ENCODE results near the gene TBC1D20.
"Not testable (repeated sequence)": the region's sequence is repeated elsewhere in the genome, so short reads cannot be mapped to it uniquely, and the experiment has no call there.

TBC1D20 gene

GRCh38 chr20:462199-462991 is at the start of gene TBC1D20:
Gene TBC1D20 (minus strand): TSS chr20:462533. CDS start chr20:462405, 128 bp downstream.
- DNase-seq, result peak; percentile 94 to 97 (median 94)

DNA sequence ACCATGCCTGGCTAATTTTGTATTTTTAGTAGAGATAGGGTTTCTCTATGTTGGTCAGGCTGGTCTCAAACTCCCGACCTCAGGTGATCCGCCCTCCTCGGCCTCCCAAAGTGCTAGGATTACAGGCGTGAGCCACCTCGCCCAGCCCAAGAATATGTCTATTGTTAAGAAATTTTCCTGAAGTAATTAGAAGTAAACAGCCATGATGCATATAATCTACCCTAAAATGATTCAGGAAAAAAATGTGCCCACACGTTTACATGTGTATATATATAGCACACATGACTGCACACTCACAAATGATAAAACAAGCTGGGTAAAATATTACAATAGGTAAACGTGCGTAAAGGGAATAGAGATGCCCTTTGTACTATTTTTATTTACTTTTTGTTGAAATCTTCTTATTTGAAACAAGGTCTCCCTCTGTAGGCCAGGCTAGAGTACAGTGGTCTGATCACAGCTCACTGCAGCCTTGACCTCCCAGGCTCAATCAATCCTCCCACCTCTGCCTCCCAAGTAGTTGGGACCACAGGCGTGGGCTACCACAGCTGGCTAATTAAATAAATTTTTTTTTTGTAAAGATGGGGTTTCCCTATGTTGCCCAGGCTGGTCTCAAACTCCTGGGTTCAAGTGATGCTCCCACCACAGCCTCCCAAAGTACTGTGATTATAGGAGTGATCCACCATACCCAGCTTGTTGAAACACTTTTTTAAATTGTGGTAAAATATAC is 48.2 kb upstream of the TBC1D20 start:
- not testable (repeated sequence) for DNase-seq

GRCh38 chr20:508364-508787 is 46.0 kb upstream of the TBC1D20 start:
- peak in 1 of 3 experiments; percentile 15 for DNase-seq

- DNase-seq, result peak in 1 of 3 experiments; percentile 26
Observed at GRCh38 chr20:507761-508332, 45.5 kb upstream of the TBC1D20 start.

DNA sequence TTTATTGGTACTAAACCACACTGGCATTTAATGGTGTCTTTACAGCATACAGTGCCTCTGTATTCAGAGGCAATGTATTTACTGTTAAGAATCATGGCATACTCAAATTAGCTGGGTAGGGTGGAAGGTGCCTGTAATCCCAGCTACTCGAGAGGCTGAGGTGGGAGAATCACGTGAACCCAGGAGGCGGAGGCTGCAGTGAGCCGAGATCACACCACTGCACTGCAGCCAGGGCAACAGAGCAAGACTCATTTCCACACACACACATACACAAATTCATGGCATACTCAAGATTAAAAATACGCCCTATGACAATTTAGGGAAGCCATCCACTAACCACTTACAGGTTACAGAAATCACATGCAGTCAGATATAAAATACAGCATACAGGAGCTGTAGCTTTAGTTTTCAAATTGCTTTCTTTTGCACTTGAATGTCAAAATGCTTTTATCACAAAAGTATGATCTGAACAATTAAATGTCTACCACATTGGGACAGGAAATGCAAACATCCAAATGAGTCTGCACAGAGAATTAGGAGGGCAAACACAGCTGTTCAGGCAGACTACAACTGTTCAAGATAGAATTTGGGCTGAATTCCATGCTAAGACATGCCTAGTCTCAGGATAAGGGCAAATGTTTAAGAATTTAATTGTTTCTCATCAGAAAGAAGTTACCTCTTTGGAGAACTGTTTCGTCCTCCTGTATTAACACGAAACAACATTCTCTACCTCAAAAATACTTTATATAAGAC is 44.8 kb upstream of the TBC1D20 start:
- peak in 1 of 3 experiments; percentile 24 for DNase-seq

DNA sequence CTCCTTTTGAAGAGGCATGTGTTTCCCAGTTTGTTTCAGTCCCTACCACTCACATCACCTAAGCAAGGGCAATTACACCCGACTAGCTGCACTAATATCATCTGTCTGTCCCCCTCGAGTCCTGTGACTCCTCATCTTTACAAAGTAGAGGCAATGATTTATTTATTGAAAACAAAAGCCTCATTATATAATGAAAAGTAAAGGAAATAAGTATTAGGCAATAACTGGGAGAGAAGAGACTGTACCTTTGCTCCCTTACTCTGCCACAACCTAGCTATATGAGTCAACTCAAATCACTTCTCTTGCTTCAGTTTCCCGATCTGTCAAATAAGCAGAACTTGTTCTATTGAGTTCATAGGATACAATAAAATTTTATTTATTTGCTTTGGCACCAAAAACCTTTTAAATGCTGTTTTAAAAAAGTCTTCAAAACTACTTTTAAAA is 42.3 kb upstream of the TBC1D20 start:
- no peak for DNase-seq

DNA sequence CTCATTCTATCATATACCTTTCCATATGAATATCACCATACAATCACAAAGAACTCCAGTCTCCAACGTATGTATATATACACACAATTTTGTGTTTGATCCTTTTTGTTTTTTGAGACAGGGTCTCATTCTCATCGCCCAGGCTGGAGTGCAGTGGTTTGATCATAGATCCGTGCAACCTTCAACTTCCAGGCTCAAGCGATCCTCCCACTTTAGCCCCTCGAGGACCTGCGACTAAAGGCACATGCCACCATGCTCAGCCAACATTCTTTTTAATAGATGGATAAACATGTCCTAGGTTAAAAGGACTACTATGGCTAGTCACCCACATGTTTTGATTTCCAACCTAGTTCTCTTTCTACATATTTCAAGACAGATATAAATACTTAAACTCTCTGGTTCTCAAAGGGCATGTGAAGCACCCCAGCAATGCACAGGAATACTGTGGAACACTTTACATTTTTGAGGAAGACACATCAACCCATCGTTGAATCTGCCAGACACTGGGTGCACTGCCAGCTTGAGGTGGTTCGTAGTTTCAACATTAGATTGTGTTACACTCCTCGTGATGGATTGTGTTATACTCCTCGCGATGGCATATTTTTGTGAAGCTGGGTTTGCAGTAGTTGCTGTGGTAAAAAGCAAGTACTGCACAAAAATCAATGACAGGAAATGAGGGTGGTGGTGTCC is 40.9 kb upstream of the TBC1D20 start:
- no peak for DNase-seq

DNA sequence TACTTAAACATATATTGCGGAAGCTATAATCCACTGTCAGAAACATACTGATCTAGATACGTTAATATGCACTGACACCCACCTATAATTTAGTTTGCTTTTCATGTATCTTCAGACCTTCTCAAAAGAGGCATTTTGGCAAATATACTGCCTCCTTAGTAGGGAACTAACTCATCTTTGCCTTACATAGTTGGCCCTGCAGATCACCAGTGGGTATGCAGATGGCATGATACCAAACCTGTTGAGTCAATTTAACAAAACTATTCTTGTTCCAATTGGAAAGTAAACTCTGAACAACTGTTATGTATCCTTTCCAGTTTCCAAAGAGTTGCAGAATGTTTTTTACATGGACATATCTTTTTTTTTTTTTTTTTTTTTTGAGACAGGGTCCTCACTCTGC is 35.6 kb upstream of the TBC1D20 start:
- DNase-seq, result no peak

- no peak for DNase-seq
Observed at GRCh38 chr20:496126-496696, 33.9 kb upstream of the TBC1D20 start.

- DNase-seq, result no peak
Observed at GRCh38 chr20:492159-492558, 29.8 kb upstream of the TBC1D20 start.

- DNase-seq, result no peak
Observed at GRCh38 chr20:487655-488054, 25.3 kb upstream of the TBC1D20 start.

GRCh38 chr20:483815-484644 is 21.7 kb upstream of the TBC1D20 start:
- DNase-seq, result peak in 1 of 3 experiments; percentile 32

DNA sequence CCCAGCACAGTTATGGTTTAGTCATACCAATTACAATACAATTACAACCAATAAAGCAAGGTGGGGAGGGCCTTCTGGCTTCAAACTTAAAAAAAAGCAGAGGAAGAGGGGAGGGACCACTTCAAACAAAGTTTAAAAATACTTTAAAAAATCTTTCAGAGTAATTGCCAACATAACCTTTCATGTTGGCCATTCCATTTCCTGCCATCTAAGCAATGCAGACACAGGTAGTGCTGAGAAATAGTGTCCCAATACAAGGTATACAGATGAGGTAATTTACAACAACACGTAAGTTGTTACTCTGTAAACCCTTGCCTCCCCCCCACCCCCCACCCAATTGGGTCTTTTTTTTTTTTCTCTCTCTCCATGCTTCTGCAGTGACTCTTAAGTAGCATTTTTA is 18.8 kb upstream of the TBC1D20 start:
- no peak for DNase-seq

DNA sequence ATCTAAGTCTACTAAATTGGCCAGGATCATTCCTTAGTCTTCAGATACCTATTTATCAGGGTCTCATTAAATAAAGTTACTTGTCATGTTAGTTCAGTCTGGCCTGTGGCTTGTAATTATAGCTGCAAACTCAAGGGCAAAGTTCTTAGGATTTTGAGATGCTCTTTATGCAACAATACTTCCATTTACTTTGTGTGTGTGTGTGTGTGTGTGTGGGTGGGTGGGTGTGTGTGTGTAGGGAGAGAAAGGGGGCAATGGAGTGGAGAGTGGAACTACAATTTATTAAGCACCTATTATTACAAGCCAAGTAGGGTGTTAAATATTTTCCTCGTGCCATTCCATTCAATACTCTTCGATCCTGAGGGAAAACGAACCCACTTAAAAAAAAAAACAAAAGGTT is 17.7 kb upstream of the TBC1D20 start:
- no peak for DNase-seq

DNA sequence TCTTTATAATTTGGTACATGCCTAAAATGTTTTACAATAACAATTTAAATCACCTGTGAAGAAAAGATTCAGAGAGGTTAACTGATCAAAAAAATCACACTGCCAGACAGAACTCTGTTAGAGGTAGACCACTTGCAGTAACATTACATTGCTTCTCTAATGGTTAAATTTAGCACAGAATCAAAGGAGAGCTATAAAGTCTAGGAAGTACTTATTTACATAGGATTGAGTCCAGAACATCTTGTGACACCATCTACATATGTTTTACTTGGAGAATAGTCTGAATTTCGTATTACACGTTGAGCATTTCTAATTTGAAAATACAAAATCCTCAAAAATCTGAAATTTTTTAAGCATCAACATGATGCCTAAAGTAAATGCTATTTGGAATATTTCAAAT is 17.2 kb upstream of the TBC1D20 start:
- no peak for DNase-seq

GRCh38 chr20:478949-479429 is 16.7 kb upstream of the TBC1D20 start:
- peak; percentile 45 to 84 (median 81) for DNase-seq

DNA sequence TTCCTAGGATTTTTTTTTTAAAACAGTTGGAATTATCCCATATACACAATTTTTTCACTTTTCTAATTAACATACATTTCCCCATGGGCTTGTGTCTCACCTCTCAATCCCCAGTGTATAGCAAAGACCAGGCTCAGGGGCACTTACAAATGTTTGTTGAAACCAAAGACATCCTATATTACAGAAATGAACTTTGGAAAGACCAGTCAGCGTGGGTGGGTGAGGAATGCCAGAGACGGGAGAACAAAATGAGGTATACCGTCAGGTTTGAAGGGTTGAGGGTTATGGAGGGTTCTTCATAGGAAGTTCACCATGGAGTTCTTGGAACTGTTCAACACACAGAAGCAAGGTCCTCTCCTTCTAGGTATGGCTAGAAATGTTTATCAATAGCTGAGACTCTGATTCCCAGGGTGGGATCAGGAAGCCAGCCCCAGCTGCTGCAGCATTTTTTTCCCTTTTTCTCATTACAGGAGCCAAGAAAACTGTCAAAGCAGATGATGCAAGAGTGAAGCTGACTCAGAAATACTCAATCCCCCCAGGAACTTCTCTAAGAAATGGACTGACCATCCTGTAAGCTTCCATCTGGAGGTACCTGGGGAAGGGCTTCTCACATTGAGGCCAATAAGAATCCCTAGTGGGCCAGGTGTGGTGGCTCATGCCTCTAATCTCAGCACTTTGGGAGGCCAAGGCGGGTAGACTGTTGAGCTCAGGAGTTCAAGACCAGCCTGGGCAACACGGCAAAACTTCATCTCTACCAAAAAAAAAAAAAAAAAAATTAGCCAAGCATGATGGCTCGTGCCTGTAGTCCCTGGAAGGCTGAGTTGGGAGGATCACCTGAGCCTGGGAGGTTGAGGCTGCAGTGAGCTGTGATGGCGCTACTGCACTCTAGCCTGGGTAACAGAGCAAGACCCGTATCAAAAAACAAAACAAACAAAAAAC is 15.9 kb upstream of the TBC1D20 start:
- no peak for DNase-seq

- not testable (repeated sequence) for DNase-seq
Observed at GRCh38 chr20:476561-477249, 14.4 kb upstream of the TBC1D20 start.
